ENCODE data around the gene PTPN5. TPM values are rescaled to one million over a fixed set of nuclear protein-coding genes. Genes with fewer than 3 reads are reported as not detected.

The PTPN5 gene
- total RNA-seq, 1 donor = not detected

- Histone ChIP-seq H3K9me3 (ENCODE audit: low read depth, low read length) (no peaks in the 10 kb centered on the region), H3K79me2 (ENCODE audit: insufficient read depth, low read length) (no peaks in the 10 kb centered on the region), H3K4me3 (ENCODE audit: insufficient read depth, low read length) (no peak overlapping the region), H3K36me3 (ENCODE audit: insufficient read depth, low read length) (no peaks in the 10 kb centered on the region), H2AFZ (ENCODE audit: low read length) (no peak overlapping the region), H3K27me3 (ENCODE audit: insufficient read depth, low read length) (peaks cover 3% of the 10 kb centered on the region), H3K27ac (ENCODE audit: low read depth, low read length) (no peak overlapping the region), H3K4me1 (ENCODE audit: insufficient read depth, low read length) (no peaks in the 10 kb centered on the region), H4K20me1 (ENCODE audit: insufficient read depth, low read length) (no peaks in the 10 kb centered on the region), H3K4me2 (ENCODE audit: insufficient read depth, low read length) (no peak overlapping the region)
- DNase-seq (ENCODE audit: insufficient read length, low spot score, missing footprints) = peak; percentile 27
- no peak for TF ChIP-seq CTCF (IDR thresholded peaks at IDR 0.05; ENCODE audit: extremely low read depth, low read depth, low read length)
Measured at GRCh38 chr11:18804199-18804999, 12.8 kb upstream of the PTPN5 start.

- DNase-seq (ENCODE audit: insufficient read length, low spot score, missing footprints) = peak; percentile 61
- no peaks in the 10 kb centered on the region for H3K36me3 ChIP-seq (ENCODE audit: insufficient read depth, low read length)
- H3K4me2 ChIP-seq (ENCODE audit: insufficient read depth, low read length) = no peak overlapping the region
- H3K79me2 ChIP-seq (ENCODE audit: insufficient read depth, low read length) = no peaks in the 10 kb centered on the region
- no peak overlapping the region for H2AFZ ChIP-seq (ENCODE audit: low read length)
- no peaks in the 10 kb centered on the region for H3K9me3 ChIP-seq (ENCODE audit: low read depth, low read length)
- peak; percentile 75 for TF ChIP-seq CTCF (IDR thresholded peaks at IDR 0.05; ENCODE audit: extremely low read depth, low read depth, low read length)
- H4K20me1 ChIP-seq (ENCODE audit: insufficient read depth, low read length) = no peaks in the 10 kb centered on the region
- H3K27ac ChIP-seq (ENCODE audit: low read depth, low read length) = no peak overlapping the region
- H3K27me3 ChIP-seq (ENCODE audit: insufficient read depth, low read length) = peaks cover 3% of the 10 kb centered on the region
- no peaks in the 10 kb centered on the region for H3K4me1 ChIP-seq (ENCODE audit: insufficient read depth, low read length)
- H3K4me3 ChIP-seq (ENCODE audit: insufficient read depth, low read length) = no peak overlapping the region
Measured at GRCh38 chr11:18802381-18803257, 11.0 kb upstream of the PTPN5 start.

GRCh38 chr11:18798799-18799469 lies 7.3 kb upstream of the PTPN5 start:
- H3K9me3 ChIP-seq (ENCODE audit: low read depth, low read length) = no peaks in the 10 kb centered on the region
- H4K20me1 ChIP-seq (ENCODE audit: insufficient read depth, low read length) = no peaks in the 10 kb centered on the region
- no peak overlapping the region for H2AFZ ChIP-seq (ENCODE audit: low read length)
- no peak overlapping the region for H3K27ac ChIP-seq (ENCODE audit: low read depth, low read length)
- no peaks in the 10 kb centered on the region for H3K36me3 ChIP-seq (ENCODE audit: insufficient read depth, low read length)
- H3K4me1 ChIP-seq (ENCODE audit: insufficient read depth, low read length) = no peaks in the 10 kb centered on the region
- TF ChIP-seq CTCF (IDR thresholded peaks at IDR 0.05; ENCODE audit: extremely low read depth, low read depth, low read length) = no peak
- peaks cover 16% of the 10 kb centered on the region for H3K27me3 ChIP-seq (ENCODE audit: insufficient read depth, low read length)
- no peak overlapping the region for H3K4me3 ChIP-seq (ENCODE audit: insufficient read depth, low read length)
- no peak overlapping the region for H3K4me2 ChIP-seq (ENCODE audit: insufficient read depth, low read length)
- DNase-seq (ENCODE audit: insufficient read length, low spot score, missing footprints) = no peak
- H3K79me2 ChIP-seq (ENCODE audit: insufficient read depth, low read length) = no peaks in the 10 kb centered on the region

Measured in osteoblast (primary cell).